GM18873 (cell line): ENCODE measurements around the gene LRRC75A.

Experiments used
- ATAC-seq: cut with Tn5 transposase; IDR thresholded peaks from one replicate; pipeline ENCODE4 v1.9.1; 2021; ENCODE audit warnings: mild to moderate bottlenecking, moderate library complexity, moderate number of reproducible peaks; ENCODE audit not compliant: unreplicated experiment, low FRiP score

LRRC75A gene

DNA sequence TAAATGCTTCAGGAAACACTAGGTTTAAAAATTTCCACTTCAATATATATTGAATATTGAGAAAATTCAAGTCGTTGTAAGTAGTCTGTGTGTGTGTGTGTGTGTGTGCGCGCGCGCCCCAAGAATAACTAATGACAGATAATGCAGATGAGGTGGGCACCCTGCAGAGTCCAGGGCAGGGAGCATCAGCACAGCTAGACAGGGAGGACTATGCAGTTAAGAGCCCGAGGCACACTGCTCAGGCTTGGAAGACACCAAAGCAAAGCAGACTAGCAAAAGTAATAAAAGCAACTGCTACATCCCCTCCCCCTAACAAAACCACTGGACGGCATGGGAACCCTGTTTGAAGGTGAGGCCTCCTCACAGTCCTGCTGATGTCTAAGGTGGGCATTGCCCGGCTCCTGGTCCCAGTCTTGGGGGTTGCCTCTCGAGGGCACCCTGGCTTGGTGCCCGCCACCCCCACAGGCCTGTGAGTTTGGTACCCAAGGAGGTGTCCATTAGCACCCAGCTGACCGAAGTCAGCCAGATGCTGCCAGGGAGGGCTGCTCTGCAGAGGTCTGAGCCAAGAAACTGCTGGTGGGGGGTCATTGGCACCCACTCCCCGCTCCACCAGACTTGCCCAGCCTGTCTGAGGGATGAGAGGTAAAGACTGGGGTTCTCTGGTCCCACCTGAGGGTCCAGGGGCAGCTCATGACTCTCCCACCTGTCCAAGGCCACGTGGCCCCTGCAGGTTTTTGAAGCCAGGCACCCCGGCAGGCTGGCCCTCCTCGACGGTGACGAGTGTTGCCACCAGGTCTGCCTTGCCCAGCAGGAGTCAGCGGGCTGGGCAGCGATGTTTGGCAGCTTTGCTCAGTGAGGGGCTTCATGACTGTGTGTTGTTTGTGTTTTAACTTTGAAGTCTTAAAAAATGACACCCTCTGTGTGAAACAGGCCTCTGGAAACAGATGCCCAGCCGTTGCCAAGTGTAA is 18.7 kb downstream of the LRRC75A start:
- ATAC-seq = no peak

DNA sequence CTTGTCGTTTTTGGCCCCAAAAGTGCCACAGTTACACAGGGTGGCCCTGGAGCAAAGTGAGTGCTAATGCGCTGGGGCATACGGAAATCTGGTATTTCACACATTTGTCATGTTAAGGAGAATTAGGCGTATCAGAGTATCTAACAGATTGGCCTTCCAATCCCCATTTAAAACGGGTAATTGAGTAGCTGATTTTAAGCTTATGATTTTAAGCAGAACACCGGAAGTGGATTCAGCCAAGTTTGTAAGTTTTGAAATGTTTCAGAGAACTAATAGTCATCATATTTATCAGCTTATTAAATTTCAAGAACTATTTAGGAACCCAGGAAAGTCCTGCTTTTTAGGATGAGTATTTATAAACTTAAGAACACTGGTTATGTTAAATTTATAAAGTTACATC is 19.5 kb downstream of the LRRC75A start:
- ATAC-seq = no peak

GRCh38 chr17:16471295-16471694 is 20.7 kb downstream of the LRRC75A start:
- no peak for ATAC-seq

DNA sequence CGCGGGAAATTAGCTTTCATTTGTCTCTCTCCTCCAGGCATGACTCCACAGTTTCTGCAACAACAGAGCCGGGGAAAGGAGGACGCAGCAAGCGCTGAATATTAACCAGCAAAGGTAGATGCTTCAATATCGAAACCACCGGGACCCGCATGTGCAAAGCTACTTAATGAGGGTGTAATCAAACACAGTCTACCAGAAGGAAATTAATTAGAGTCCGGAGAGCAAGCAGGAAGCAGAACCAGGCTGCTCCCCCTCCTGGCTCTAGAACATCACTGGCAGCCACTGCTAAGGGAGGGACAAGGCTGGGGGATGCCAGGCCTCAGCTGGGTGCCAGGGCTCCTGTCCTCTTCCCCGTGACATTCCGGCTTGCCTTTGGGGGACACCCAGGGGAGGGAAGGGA is 21.7 kb downstream of the LRRC75A start:
- ATAC-seq = no peak

DNA sequence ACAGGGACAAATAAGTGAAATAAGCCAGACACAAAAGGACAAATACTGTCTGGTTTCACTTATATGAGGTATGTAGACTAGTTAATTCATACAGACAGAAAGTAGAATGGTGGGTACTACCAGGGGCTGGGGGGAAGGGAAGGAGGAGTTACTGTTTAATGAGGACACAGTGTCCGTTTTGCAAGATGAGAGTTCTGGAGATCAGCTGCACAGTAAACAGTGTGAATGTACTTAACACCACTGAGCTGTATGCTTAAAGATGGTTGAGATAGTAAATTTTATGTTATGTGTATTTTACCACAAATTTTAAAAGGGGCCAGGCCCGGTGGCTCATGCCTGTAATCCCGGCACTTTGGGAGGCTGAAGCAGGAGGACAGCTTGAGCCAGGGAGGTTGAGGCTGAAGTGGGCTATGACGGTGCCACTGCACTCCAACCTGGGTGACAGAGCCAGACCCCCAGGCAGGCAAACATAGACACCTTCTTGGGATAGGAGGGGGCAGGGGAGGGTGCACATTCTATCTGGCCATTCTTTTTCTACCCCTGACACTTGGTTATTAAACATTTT is 23.5 kb downstream of the LRRC75A start:
- no peak for ATAC-seq

GRCh38 chr17:16467886-16468285 is 24.1 kb downstream of the LRRC75A start:
- no peak for ATAC-seq

GRCh38 chr17:16467044-16467443 is 24.9 kb downstream of the LRRC75A start:
- no peak for ATAC-seq

- no peak for ATAC-seq
Measured at GRCh38 chr17:16466407-16466806, 25.6 kb downstream of the LRRC75A start.

DNA sequence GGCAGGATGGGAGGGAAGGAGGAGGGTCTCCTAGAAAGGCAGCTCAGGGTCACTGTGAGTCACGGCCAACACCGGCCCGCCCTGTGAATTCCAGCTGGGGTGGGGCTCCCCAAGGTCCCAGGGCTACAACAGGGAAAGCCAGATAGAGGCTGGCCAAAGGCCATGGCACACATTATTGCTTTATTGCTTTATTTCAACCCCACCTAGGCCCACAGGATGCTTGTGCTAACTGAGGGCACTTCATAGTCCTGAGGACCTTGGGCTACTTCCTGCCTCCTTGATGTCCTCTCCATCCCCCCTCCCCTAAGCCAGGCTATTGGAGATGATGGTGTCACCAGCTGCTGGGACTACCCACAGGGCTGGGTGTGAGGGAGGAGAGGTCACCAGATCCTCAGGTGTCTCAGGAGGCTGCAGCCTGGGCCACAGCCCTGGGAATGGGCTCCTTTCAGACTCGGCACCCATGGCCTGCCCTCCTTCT is 26.1 kb downstream of the LRRC75A start:
- no peak for ATAC-seq

GRCh38 chr17:16465052-16465312 is 27.0 kb downstream of the LRRC75A start:
- no peak for ATAC-seq

- ATAC-seq = no peak
Measured at GRCh38 chr17:16464303-16465051, 27.5 kb downstream of the LRRC75A start.

GRCh38 chr17:16463358-16464302 is 28.4 kb downstream of the LRRC75A start:
- no peak for ATAC-seq

GRCh38 chr17:16462070-16462864 is 29.7 kb downstream of the LRRC75A start:
- ATAC-seq = no peak

DNA sequence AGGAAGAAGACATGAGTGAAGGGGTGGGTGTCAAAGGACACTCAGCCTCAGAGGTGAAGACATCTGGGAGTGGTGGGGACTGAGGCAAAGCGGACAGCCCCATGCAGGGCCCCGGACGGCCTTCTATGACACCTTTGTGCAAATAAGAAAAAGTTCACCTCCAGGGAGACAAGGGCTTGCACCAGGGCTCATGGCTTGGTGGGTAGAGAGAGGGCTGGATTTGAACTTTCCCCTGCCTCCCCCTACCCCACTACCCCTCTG is 30.5 kb downstream of the LRRC75A start:
- ATAC-seq = no peak

DNA sequence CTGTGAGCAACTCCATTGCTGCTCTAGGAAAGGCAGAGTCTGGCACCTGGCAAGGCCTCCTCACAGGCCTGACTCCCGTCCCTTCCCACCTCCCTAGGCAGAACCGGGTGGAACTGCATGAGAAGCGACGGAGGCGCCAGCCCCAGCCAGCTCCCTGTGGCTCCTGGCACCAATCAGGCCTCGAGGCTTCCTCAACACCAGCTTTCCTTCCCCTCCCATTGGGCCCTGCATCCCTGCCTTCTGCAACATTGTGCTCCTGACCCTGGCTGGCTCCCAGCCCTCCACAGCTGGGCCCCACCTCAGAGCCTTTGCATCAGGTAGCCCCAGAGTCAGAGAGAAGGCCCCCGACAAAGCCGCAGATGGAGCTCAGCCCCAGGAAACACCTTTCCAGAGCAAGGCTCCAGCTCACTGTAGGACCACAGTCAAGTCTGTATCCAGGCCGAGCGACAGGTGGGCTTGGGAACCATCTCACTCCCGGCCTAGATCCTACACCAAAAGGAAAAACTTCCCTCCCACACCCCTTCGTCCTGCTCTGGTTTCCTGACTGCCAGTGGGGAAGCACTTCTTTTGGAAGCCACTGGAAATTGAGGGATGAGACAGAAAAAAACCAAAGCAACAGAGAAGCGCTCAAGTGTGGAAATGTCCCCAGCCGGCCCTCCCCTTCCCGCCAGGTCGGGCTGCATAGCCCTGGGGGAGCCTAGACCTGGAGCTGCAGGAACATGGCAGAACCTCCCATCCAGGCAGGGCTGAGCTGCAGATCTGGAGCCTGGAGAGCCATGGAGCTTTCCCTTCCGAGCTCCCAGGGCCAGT is 31.0 kb downstream of the LRRC75A start:
- ATAC-seq = no peak

GRCh38 chr17:16459855-16460550 is 32.0 kb downstream of the LRRC75A start:
- no peak for ATAC-seq

DNA sequence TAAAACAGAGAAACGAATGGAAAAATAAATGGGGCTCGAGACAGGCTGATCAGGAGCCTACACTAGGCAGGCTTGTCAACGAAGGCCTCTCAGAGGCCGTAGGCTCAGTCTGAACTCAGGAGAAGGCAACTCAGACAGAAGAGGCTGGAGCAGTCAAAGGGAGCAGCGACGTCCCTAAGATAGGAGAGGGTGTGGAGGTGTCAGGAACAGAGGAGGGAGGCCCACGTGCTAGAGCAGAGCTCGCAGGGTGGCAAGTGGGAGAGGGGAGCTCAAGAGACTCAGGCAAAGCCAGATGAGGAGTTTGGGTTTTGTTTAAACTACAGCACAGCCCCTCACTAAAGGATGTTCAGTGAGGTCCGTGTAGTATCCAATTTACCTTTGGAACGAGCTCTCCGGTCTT is 32.7 kb downstream of the LRRC75A start:
- no peak for ATAC-seq

- ATAC-seq = no peak
Measured at GRCh38 chr17:16456742-16457316, 35.2 kb downstream of the LRRC75A start.
